ENCODE measurements around the gene ADGB.
"Not testable (repeated sequence)": the region's sequence is repeated elsewhere in the genome, so short reads cannot be mapped to it uniquely, and the experiment has no call there.

Gene ADGB

DNA sequence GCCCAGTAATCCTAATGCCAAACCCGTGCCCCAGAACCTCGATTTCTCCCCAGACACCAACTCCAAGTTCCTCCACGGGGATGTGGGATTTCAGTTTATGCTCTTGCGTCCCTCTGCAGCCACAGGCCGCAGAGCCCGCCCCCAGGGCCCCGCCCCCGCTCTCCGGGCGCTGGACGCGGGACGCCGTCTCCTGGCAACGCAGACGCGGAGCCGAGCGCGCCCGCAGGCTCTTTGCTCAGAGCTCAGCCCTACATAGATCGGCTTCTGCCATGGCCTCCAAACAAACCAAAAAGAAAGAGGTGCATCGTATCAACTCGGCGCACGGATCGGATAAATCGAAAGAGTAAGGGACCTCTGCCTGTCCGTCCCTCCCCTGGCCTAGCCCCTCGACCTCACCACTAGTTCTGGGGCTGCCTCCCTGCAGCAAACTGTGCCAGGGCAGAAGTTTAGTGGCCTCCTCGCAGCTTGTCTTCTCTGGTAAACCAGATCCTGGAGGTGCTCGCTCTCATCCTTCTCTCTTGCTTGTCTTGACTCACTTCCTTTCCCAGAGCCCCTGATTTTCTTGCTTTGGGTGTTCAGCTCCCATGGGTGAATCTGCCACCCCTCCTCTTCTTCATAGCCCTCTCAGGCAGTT is at the start of gene ADGB:
ADGB (plus strand) TSS at position 201 of the 634 bp plus-strand sequence; CDS start at position 270, 69 bp downstream.
- peak; percentile 32 for DNase-seq (ENCODE audit: insufficient read length, low spot score)
- FAIRE-seq, result no peak

DNA sequence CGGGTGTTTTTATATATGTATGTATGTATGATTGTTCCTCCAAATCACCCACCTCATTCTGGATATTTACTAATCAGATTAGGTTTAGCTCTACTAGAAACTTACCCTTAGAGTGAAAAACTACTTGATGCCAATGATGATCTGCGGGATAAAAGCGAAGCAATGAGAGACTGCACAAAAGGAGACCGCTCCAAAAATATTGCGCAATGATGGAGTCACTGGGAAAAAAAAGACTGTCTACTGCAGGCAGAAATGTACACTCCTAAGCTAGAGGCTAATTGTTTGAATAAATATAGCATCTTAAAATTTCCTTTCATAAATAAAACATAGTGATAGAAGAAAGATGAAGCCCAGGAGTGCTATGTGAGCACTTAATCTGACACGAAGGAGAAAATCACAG is 47.9 kb upstream of the ADGB start:
- DNase-seq (ENCODE audit: insufficient read length, low spot score) (no peak), FAIRE-seq (no peak)

DNA sequence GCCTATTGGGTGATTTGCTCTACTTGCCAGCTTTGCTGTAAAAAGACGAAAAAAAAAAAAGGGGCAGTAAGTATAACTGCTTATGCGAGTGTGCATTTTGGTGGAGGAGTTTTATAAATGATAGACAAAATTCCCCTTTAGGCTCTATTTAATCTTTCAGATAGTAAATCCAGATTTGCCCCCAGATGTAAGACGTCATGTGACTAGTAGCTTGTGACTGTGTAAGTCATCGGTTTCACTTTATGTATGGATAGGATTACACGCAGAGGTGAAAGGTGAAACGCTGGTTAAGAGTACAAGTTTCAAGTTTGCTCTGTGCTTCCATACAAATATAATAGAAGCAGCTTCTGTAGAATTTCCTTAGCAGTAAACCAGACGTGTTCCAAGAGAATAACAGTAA is 47.2 kb upstream of the ADGB start:
- DNase-seq (ENCODE audit: insufficient read length, low spot score) (no peak), FAIRE-seq (no peak)

- DNase-seq (ENCODE audit: insufficient read length, low spot score) (no peak), FAIRE-seq (no peak)
These were observed 45.2 kb upstream of the ADGB start for GRCh38 chr6:146553377-146554135.

- FAIRE-seq (no peak), DNase-seq (ENCODE audit: insufficient read length, low spot score) (no peak)
These were observed 38.2 kb upstream of the ADGB start for GRCh38 chr6:146560607-146561006.

GRCh38 chr6:146566661-146567060 is 32.1 kb upstream of the ADGB start:
- DNase-seq (ENCODE audit: insufficient read length, low spot score); FAIRE-seq: not testable (repeated sequence)

DNA sequence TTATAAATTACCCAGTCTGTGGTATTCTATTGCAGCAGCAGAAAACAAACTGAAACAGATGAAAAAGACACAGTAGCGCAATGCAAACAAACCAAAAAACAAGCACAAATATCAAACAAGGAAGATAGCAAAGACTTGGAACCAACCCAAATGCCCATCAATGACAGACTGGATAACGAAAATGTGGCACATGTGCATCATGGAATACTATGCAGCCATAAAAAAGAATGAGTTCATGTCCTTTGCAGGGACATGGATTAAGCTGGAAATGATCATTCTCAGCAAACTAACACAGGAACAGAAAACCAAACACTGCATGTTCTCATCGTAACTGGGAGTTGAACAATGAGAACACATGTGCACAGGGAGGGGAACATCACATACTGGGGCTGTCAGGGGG is 30.2 kb upstream of the ADGB start:
- not testable (repeated sequence) for DNase-seq (ENCODE audit: insufficient read length, low spot score); FAIRE-seq

- FAIRE-seq (no peak), DNase-seq (ENCODE audit: insufficient read length, low spot score) (no peak)
These were observed 24.6 kb upstream of the ADGB start for GRCh38 chr6:146574211-146574610.

- DNase-seq (ENCODE audit: insufficient read length, low spot score), result no peak
- FAIRE-seq, result no peak
These were observed 20.7 kb upstream of the ADGB start for GRCh38 chr6:146578054-146578453.

DNA sequence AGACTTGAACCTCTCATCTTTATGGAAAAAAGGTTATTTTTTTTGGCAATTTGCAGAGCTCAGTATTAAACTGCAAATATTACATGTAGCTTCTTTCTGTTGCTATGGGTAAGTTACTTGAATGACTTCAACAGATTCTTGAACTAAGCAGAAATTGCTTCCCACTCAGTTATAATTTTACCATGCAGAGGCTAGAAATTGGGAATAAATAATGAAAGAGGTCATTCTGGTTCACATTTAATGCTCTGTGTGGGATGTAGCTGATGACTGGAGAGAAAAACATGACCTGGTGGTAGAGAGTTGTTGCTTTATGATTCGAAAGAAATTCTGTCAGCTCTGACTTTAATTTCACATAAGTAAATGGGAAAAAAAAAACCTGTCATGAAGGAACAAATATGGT is 16.8 kb upstream of the ADGB start:
- no peak for DNase-seq (ENCODE audit: insufficient read length, low spot score)
- FAIRE-seq, result no peak

DNA sequence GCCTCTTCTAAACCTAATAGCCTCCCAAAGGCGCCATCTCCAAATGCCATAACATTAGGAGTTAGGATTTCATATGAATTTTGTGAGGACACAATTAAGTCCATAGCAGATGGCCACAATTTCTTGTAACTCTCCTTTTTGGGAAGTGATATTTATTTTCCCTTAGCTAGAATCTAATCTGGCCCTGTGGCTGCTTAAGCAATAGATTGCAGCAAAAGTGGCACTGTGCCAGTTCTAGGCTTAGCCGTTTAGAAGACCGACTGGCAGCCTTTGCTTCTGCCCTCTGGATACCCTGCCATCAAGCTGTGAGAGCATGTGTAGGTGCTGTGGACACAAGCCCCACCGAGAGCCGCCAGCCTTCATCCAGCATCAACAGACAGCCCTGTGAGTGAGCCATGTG is 15.9 kb upstream of the ADGB start:
- FAIRE-seq (no peak), DNase-seq (ENCODE audit: insufficient read length, low spot score) (no peak)

GRCh38 chr6:146583966-146584365 is 14.8 kb upstream of the ADGB start:
- DNase-seq (ENCODE audit: insufficient read length, low spot score) (no peak), FAIRE-seq (no peak)

DNA sequence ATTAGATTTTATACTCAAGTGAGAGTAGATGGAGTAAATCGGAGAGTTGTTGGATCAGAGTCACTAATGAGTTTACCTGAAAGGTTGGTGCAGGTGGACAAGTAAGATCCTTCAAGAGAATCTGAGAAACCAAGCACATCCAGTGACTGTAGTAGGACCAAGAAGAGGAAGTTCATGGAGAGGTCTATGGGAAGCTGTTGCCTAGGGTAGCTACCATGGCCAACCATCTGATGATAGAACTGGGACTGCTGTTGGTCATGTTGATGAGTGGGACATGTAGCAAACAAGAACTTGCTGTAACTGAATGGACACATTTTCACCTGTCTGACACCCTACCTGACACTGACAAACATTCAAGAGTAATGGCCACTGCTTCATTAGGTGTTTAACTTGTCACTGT is 11.3 kb upstream of the ADGB start:
- FAIRE-seq, result no peak

GRCh38 chr6:146590492-146590891 is 8.3 kb upstream of the ADGB start:
- no peak for DNase-seq (ENCODE audit: insufficient read length, low spot score)
- no peak for FAIRE-seq

More for the DNA sequence above, 11.3 kb upstream of the ADGB start:
- DNase-seq (ENCODE audit: insufficient read length, low spot score), result no peak

DNA sequence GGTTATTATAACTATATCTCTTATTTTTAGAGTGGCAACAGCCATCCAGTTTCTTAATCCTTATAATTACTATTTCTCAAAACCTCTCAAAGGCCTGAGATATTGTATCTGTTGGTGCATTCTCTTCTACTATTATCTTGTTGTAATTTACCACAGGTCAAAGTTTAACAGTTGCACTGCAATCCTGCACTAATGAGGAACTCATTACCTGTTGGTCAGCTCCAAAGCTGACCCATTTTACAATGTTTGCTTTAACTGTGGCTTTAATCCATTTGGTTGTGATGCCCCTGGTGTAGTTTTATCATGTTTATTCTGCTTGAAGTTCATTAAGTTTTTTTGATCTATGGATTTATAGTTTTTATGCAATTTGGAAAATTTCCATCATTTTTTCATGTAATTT is 6.3 kb upstream of the ADGB start:
- DNase-seq (ENCODE audit: insufficient read length, low spot score) (no peak), FAIRE-seq (no peak)

GRCh38 chr6:146593986-146594385 is 4.8 kb upstream of the ADGB start:
- DNase-seq (ENCODE audit: insufficient read length, low spot score) (no peak), FAIRE-seq (no peak)

DNA sequence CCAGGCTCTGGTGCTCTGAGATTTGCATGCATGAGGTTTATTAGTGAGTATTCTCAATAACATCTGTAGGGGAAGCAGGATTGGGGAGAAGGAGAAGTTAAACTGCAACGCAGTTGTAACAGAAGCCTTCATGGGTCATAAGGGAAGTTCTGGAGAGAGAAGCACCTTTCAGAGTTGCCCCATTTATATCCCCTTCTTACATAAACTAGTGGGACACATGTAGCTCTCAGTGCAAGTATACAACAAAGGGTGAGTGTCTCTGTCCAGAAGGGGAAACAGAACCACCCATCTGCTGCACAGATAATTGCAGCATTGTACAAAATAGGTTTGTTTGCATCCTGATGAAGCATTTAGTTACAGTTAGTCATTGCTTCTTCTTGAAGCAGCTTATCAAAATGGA is 4.3 kb upstream of the ADGB start:
- FAIRE-seq (no peak), DNase-seq (ENCODE audit: insufficient read length, low spot score) (no peak)

- no peak for FAIRE-seq
These were observed 2.6 kb upstream of the ADGB start for GRCh38 chr6:146595972-146596731.

DNA sequence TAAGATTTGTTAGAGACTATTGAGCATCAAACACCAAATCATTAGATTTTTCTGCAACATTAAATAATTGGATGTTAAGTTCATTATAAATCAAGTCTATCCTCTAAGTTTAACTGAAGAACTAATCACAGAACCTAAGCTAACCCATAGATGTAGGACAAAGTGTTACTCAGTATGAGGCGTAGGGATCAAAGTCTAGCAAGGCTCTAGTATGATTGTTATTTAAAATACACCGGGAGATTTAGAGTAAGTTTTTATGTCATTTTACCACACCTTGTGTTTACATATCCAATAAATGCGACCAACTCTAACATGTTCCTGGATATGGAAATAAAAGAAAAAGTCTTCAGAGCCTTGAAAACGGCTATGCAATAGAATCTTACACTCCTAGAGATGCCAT is 2.6 kb downstream of the ADGB start:
- FAIRE-seq (no peak), DNase-seq (ENCODE audit: insufficient read length, low spot score) (no peak)

More at GRCh38 chr6:146595972-146596731, 2.6 kb upstream of the ADGB start:
- DNase-seq (ENCODE audit: insufficient read length, low spot score), result no peak

DNA sequence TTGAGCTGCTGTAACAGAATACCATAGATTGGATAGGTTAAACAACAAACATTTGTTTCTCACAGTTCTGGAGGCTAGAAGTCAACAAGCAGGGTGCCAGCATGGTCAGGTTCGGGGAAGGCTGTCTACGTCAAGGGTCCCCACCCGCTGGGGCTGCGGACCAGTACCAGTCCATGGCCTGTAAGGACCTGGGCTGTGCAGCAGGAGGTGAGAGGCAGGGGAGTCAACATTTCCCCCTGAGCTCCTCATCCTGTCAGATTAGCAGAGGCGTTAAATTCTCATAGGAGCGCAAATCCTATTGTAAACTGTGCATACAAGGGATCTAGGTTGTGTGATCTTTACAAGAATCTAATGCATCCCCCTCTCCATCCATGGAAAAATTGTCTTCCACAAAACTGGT is 3.8 kb downstream of the ADGB start:
- FAIRE-seq, result no peak
- no peak for DNase-seq (ENCODE audit: insufficient read length, low spot score)

GRCh38 chr6:146613947-146614346 is 15.2 kb downstream of the ADGB start:
- FAIRE-seq, result no peak
- DNase-seq (ENCODE audit: insufficient read length, low spot score), result no peak

DNA sequence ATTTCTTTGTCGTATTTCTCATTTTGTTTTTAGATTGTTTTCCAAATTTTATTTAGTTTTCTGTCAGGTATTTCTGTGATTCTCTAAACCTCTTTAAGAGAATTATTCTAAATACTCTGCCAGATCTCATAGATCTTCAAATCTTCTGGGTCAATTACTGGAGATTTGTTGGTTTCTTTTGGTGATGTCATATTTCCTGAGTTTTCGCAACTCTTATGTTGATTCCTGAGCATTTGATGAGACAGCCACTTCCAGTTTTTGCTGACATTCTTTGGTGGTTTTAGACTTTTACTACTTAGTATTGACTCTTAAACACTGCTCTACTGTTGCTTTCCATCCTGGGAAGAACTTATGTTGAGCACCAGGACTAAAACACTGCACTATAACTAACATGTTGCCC is 21.9 kb downstream of the ADGB start:
- FAIRE-seq (no peak), DNase-seq (ENCODE audit: insufficient read length, low spot score) (no peak)
